AG04450 (cell line): ENCODE measurements around the gene NAGPA. TPM values are rescaled to one million over a fixed set of nuclear protein-coding genes. Genes with fewer than 3 reads are reported as not detected.
"Not testable (repeated sequence)": the region's sequence is repeated elsewhere in the genome, so short reads cannot be mapped to it uniquely, and the experiment has no call there.

ENCODE experiments used
- CTCF ChIA-PET: fragments of 300-600, 350-600 bp; formaldehyde crosslinking; extraction: SDS; loops from one replicate; lab custom pipeline; 2022; ENCODE audit warnings: antibody characterized with exemption, inconsistent platforms; lab: Charles Lee
- POLR2A ChIA-PET: fragments of 350-600 bp; formaldehyde crosslinking; extraction: SDS; loops from one replicate; lab custom pipeline; 2021; ENCODE audit warnings: antibody characterized with exemption, inconsistent platforms; lab: Yijun Ruan, JAX
- DNase-seq: peaks from one replicate; pipeline ENCODE4 v3.0.0-alpha.2; 2011; ENCODE audit warnings: low read depth, low spot score
- H3K27ac ChIP-seq: one replicate; pipeline ENCODE4 v1.5.1; 2012; ENCODE audit warnings: low read depth, low read length, control low read depth
- H3K27me3 ChIP-seq: one replicate; pipeline ENCODE4 v1.6.0; 2012; ENCODE audit warnings: low read length; ENCODE audit not compliant: control insufficient read depth, insufficient read depth
- H3K4me3 ChIP-seq: 2 replicates; pipeline ENCODE4 v1.5.1; 2011; ENCODE audit warnings: mild to moderate bottlenecking, low read depth, low read length, control low read depth
- H3K9me3 ChIP-seq: 2 replicates; pipeline ENCODE4 v1.5.1; 2012; ENCODE audit warnings: low read length; ENCODE audit not compliant: control insufficient read depth, insufficient read depth
- polyA minus RNA-seq: library from RNA; depleted of rRNA, polyadenylated mRNA; stranded (reverse); fragments of >200 nt; gene quantifications from 2 replicates; pipeline ENCODE4 v1.2.3, GENCODE V29; 2011; rRNA and poly(A)+ RNA removed
- polyA plus RNA-seq: library from polyadenylated mRNA; depleted of rRNA; stranded (reverse); fragments of >200 nt; gene quantifications from 2 replicates; pipeline ENCODE4 v1.2.3, GENCODE V29; 2011; rRNA removed
- TF ChIP-seq, protein P1 (sequence below): IDR thresholded peaks from 2 replicates; pipeline ENCODE4 v1.5.1; 2011; ENCODE audit warnings: low read depth, low read length, control low read depth, inconsistent platforms

The NAGPA gene
- polyA plus RNA-seq (7.9 and 8.9 TPM in 2 replicates), polyA minus RNA-seq (5.7 and 8.4 TPM in 2 replicates)

- ChIA-PET CTCF (interaction anchor here (0.6 kb wide), 1 partner anchor 9 kb away, joined by 4 read pairs; no protein-coding TSS in a partner anchor), POLR2A (interaction anchor here (0.7 to 1.4 kb wide), 6 partner anchors 13 to 299 kb away, joined by 3 to 6 read pairs (median 4); partner anchors contain the start of genes ALG1, ANKS3, DNAAF8 and SEC14L5)
- no peaks in the 10 kb centered on the region for H3K27me3 ChIP-seq
- no peaks in the 10 kb centered on the region for H3K9me3 ChIP-seq
- peak within 1 kb of the TSS; percentile 80 for H3K4me3 ChIP-seq
- DNase-seq = peak; percentile 68
- peak within 1 kb of the TSS; percentile 57 for H3K27ac ChIP-seq
- TF ChIP-seq, protein P1, sequence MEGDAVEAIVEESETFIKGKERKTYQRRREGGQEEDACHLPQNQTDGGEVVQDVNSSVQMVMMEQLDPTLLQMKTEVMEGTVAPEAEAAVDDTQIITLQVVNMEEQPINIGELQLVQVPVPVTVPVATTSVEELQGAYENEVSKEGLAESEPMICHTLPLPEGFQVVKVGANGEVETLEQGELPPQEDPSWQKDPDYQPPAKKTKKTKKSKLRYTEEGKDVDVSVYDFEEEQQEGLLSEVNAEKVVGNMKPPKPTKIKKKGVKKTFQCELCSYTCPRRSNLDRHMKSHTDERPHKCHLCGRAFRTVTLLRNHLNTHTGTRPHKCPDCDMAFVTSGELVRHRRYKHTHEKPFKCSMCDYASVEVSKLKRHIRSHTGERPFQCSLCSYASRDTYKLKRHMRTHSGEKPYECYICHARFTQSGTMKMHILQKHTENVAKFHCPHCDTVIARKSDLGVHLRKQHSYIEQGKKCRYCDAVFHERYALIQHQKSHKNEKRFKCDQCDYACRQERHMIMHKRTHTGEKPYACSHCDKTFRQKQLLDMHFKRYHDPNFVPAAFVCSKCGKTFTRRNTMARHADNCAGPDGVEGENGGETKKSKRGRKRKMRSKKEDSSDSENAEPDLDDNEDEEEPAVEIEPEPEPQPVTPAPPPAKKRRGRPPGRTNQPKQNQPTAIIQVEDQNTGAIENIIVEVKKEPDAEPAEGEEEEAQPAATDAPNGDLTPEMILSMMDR = no peak
Measured at GRCh38 chr16:5033256-5034166, at the start of gene NAGPA. NAGPA (minus strand) TSS chr16:5033935; CDS start chr16:5033914, 21 bp downstream.

- H3K27ac ChIP-seq, H3K9me3 ChIP-seq, POLR2A ChIA-PET, CTCF ChIA-PET, H3K4me3 ChIP-seq, DNase-seq, H3K27me3 ChIP-seq: not testable (repeated sequence)
Measured at GRCh38 chr16:5080996-5081395, 47.3 kb upstream of the NAGPA start.

- DNase-seq, H3K4me3 ChIP-seq, H3K27me3 ChIP-seq, CTCF ChIA-PET, H3K9me3 ChIP-seq, H3K27ac ChIP-seq, POLR2A ChIA-PET: not testable (repeated sequence)
Measured at GRCh38 chr16:5080461-5080860, 46.7 kb upstream of the NAGPA start.

DNA sequence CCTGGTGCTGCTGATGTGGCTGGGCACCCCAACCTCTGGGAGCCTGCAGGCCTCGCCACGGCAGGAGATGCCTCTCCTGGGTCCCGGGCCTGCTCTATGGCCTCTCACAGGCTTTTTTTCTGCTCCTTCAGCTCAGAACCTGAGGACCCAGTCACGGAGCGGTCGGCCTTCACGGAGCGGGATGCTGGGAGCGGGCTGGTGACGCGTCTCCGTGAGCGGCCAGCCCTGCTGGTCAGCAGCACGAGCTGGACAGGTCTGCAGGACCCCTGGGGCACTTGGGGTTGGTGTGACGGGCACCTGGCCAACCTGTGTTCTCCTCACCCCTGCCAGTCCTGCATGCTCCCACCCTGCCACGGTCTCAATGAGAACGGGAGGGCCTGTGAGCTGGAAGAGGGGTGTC lies 44.9 kb upstream of the NAGPA start:
- Histone ChIP-seq H3K4me3 (no peak overlapping the region), H3K9me3 (no peaks in the 10 kb centered on the region), H3K27me3 (no peaks in the 10 kb centered on the region), H3K27ac (no peak overlapping the region)
- TF ChIP-seq, protein P1 = no peak
- no peak for DNase-seq
- POLR2A ChIA-PET = no interaction called here
- CTCF ChIA-PET = no interaction called here

DNA sequence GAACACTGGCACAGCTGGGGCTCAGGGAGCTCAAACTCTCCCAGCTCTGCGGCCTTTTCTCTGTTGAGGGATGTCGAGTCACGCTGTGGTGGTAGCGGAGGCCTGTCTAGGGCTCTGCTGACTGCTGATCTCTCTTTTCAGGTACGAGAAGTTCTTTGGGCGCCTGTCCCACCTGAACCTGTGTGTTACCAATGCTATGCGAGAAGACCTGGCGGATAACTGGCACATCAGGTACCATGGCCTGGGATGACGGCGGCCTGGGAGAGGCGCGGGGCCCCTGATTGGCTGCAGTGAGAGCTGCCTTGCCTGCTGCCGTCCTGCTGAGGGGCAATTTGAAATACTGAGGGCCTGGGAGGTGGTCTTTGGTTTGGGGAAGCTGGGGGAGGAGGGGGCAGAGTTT lies 43.6 kb upstream of the NAGPA start:
- H3K9me3 ChIP-seq = no peaks in the 10 kb centered on the region
- TF ChIP-seq, protein P1 = no peak
- H3K27me3 ChIP-seq = no peaks in the 10 kb centered on the region
- H3K4me3 ChIP-seq = no peak overlapping the region
- H3K27ac ChIP-seq = no peak overlapping the region
- POLR2A ChIA-PET = no interaction called here
- no peak for DNase-seq
- CTCF ChIA-PET = no interaction called here

GRCh38 chr16:5075637-5076036 lies 41.9 kb upstream of the NAGPA start:
- TF ChIP-seq, protein P1 = no peak
- H3K27me3 ChIP-seq = no peaks in the 10 kb centered on the region
- POLR2A ChIA-PET = no interaction called here
- no peak for DNase-seq
- H3K9me3 ChIP-seq = no peaks in the 10 kb centered on the region
- H3K27ac ChIP-seq = no peak overlapping the region
- no peak overlapping the region for H3K4me3 ChIP-seq
- CTCF ChIA-PET = interaction anchor here (1.0 to 2.5 kb wide), 2 partner anchors 9 to 11 kb away, joined by 3 to 10 read pairs; no protein-coding TSS in a partner anchor

DNA sequence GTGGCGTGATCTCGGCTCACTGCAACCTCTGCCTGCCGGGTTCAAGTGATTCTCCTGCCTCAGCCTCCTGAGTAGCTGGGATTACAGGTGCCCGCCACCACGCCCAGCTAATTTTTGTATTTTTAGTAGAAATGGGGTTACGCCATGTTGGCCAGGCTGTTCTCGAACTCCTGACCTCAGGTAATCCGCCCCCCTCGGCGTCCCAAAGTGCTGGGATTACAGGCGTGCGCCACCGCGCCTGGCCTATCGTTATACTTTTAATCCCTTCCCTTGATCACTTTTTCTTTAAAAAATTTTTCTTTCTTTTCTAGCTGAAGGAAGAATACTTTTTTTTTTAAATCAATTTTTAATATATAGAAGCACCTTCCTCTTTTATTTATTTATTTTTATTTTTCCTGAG lies 40.0 kb upstream of the NAGPA start:
- POLR2A ChIA-PET = interaction anchor here (0.6 kb wide), 1 partner anchor 328 kb away, joined by 6 read pairs; no protein-coding TSS in a partner anchor
- CTCF ChIA-PET = not testable (repeated sequence)

More for the DNA sequence above, 40.0 kb upstream of the NAGPA start:
- DNase-seq, H3K27ac ChIP-seq, H3K4me3 ChIP-seq, H3K27me3 ChIP-seq, H3K9me3 ChIP-seq: not testable (repeated sequence)
